HG03457 (cell line): Measurements from ENCODE around the gene MUSK.

ENCODE experiments used
- ATAC-seq: cut with Tn5 transposase; IDR thresholded peaks from one replicate; pipeline ENCODE4 v1.9.1; 2021; ENCODE audit warnings: moderate number of reproducible peaks; ENCODE audit not compliant: unreplicated experiment

The MUSK gene

GRCh38 chr9:110668570-110669167 is at the start of gene MUSK:
MUSK (plus strand) TSS chr9:110668791; CDS start chr9:110668905, 114 bp downstream.
- ATAC-seq: no peak

- ATAC-seq: no peak
These were observed 48.8 kb upstream of the MUSK start for GRCh38 chr9:110619831-110620230.

- ATAC-seq: no peak
These were observed 47.9 kb upstream of the MUSK start for GRCh38 chr9:110620726-110621125.

- no peak for ATAC-seq
These were observed 46.2 kb upstream of the MUSK start for GRCh38 chr9:110622368-110622767.

- no peak for ATAC-seq
These were observed 45.0 kb upstream of the MUSK start for GRCh38 chr9:110623462-110624025.

GRCh38 chr9:110626101-110626829 is 42.3 kb upstream of the MUSK start:
- peak; percentile 90 for ATAC-seq

GRCh38 chr9:110635589-110635988 is 33.0 kb upstream of the MUSK start:
- no peak for ATAC-seq

- ATAC-seq: no peak
These were observed 30.1 kb upstream of the MUSK start for GRCh38 chr9:110638381-110638954.

GRCh38 chr9:110640736-110641135 is 27.9 kb upstream of the MUSK start:
- no peak for ATAC-seq

GRCh38 chr9:110641293-110641692 is 27.3 kb upstream of the MUSK start:
- ATAC-seq: no peak

GRCh38 chr9:110648696-110649095 is 19.9 kb upstream of the MUSK start:
- ATAC-seq: no peak

- ATAC-seq: no peak
These were observed 18.3 kb upstream of the MUSK start for GRCh38 chr9:110650261-110650660.

- ATAC-seq: no peak
These were observed 17.6 kb upstream of the MUSK start for GRCh38 chr9:110650991-110651411.

- ATAC-seq: no peak
These were observed 12.6 kb upstream of the MUSK start for GRCh38 chr9:110655754-110656641.

GRCh38 chr9:110659891-110660541 is 8.6 kb upstream of the MUSK start:
- ATAC-seq: no peak

- ATAC-seq: no peak
These were observed 842 bp downstream of the MUSK start for GRCh38 chr9:110669433-110669832.

- ATAC-seq: no peak
These were observed 3.3 kb downstream of the MUSK start for GRCh38 chr9:110671849-110672248.

GRCh38 chr9:110672873-110673510 is 4.4 kb downstream of the MUSK start:
- no peak for ATAC-seq

GRCh38 chr9:110687497-110687896 is 18.9 kb downstream of the MUSK start:
- ATAC-seq: no peak

GRCh38 chr9:110688329-110688728 is 19.7 kb downstream of the MUSK start:
- no peak for ATAC-seq
